22Rv1 (cell line): ENCODE results near the gene POU2F3.

Source experiments
- H3K27ac ChIP-seq: fragments of 450-650 bp; 2 replicates; pipeline ENCODE4 v1.5.1; 2017
- ZFX ChIP-seq: fragments of 450-650 bp; IDR thresholded peaks from 2 replicates; pipeline ENCODE4 v1.6.1; 2017; ENCODE audit warnings: antibody characterized with exemption, borderline replicate concordance
- TF ChIP-seq, protein P1 (sequence below): fragments of 450-650 bp; IDR thresholded peaks from 2 replicates; pipeline ENCODE4 v1.5.1; 2017; ENCODE audit warnings: mild to moderate bottlenecking

Gene POU2F3

DNA sequence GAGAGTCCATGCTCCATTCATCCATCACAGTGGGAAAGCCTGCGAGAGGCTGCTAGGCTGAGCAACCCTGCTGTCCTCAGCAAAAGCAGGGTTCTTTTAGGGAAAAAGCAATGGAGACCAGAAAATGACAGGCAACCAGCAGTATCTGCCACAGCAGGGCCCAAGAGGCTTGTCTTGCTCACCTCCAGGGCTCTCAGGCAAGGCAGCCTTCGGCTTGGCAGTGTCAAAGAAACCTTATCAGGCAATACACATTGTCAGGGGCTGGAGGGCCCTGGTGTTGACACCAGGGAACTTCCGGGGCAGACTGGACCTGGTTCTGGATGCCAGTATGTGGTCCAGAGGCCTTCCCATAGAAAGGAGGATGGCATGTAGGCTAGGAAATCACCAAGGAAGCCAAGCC is 74.9 kb downstream of the POU2F3 start:
- no peak overlapping the region for H3K27ac ChIP-seq
- TF ChIP-seq ZFX, result no peak
- TF ChIP-seq, protein P1, sequence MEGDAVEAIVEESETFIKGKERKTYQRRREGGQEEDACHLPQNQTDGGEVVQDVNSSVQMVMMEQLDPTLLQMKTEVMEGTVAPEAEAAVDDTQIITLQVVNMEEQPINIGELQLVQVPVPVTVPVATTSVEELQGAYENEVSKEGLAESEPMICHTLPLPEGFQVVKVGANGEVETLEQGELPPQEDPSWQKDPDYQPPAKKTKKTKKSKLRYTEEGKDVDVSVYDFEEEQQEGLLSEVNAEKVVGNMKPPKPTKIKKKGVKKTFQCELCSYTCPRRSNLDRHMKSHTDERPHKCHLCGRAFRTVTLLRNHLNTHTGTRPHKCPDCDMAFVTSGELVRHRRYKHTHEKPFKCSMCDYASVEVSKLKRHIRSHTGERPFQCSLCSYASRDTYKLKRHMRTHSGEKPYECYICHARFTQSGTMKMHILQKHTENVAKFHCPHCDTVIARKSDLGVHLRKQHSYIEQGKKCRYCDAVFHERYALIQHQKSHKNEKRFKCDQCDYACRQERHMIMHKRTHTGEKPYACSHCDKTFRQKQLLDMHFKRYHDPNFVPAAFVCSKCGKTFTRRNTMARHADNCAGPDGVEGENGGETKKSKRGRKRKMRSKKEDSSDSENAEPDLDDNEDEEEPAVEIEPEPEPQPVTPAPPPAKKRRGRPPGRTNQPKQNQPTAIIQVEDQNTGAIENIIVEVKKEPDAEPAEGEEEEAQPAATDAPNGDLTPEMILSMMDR, result no peak

DNA sequence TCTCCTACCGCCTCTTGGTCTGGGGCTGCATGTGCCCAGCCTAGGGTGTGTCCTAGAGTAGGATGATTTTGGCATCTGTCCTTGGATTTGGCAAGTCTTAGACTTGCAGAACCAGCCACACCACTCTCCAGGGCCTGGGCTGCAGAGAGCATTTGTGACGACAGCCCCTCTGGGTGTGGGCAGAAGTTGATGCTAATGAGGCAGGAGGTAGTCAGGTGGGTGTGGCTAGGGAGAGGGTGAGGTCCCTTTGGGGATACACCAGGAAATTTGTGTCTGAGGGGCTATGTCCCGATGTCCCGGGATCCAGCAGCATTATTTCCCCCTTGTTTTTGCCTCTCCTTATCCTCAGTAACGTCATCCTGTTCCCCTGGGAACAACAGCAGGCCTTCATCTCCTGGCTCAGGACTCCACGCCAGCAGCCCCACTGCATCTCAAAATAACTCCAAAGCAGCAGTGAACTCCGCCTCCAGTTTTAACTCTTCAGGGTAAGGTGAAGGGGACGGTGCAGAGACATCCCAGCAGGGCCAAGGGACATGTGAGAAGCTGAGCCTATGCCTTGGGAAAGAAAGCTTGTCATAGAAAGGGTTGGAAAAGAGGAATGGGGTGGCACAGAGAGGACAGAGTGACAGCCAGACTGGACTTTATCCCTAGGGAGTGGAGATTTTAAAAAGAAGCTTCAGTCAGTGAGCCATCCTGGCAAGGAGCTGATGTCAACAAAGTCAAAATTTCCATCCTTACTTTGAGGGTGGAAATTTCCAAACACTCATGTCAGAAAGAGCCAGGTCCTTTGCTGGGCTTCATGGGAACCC is 77.1 kb downstream of the POU2F3 start:
- TF ChIP-seq ZFX, result no peak
- TF ChIP-seq, protein P1, result no peak
- H3K27ac ChIP-seq, result peak overlapping the region; percentile 68

DNA sequence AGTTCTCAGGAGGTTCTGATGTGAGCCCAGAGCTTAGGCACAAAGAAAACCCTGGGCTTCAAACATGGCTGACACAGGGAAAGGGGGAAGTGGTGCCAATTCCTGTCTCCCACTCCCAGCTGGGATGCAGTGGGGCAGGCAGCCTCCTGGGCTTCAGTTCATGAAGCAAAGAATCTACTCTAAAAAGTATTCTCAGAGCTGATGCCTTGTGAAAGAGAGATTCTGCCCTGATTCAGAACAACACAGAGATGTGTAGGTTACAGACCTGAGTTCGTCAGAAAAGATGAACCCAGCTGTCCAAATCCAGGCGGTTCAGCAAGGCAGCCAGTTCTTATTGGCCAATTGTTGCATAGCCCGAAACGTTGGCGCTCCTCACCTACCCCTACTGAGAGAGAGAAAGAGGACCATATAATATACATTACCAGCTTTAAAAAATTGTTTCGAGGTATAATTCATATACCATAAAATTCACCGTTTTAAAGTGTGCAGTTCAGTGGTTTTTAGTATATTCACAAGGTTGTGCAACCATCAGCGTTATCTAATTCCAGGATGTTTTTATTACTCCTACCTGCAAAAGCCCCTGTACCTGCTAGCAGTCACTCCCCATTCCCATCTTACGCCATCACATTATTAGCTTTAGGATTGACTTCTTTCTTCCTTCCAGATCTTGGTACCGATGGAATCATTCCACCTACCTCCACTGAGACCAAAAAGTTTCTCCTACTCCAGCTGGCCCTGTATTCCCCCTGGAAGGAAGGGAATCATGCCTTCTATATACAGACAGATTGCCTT is 77.9 kb downstream of the POU2F3 start:
- H3K27ac ChIP-seq, result peak overlapping the region; percentile 68
- TF ChIP-seq, protein P1, result no peak
- no peak for TF ChIP-seq ZFX

DNA sequence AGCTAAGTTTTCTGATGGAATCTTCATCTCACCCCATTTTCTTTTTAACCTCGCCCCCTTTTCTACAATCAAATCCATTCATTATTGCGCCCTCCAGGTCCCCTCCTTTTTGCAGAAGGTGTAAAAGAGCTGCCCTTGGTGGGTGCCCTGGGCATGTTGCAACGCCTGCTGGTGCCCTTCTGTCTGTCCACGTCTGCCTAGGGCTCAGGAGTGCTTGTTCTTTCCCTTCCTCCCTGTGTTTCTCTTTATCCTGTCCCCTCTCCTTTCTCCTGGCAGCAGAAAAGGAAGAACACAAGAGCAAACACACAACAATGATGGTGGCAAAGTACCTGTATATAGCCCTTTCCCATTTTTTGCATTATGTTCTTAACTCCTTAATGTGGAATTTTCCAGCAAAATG is 79.0 kb downstream of the POU2F3 start:
- no peak overlapping the region for H3K27ac ChIP-seq
- TF ChIP-seq, protein P1, result no peak
- no peak for TF ChIP-seq ZFX

DNA sequence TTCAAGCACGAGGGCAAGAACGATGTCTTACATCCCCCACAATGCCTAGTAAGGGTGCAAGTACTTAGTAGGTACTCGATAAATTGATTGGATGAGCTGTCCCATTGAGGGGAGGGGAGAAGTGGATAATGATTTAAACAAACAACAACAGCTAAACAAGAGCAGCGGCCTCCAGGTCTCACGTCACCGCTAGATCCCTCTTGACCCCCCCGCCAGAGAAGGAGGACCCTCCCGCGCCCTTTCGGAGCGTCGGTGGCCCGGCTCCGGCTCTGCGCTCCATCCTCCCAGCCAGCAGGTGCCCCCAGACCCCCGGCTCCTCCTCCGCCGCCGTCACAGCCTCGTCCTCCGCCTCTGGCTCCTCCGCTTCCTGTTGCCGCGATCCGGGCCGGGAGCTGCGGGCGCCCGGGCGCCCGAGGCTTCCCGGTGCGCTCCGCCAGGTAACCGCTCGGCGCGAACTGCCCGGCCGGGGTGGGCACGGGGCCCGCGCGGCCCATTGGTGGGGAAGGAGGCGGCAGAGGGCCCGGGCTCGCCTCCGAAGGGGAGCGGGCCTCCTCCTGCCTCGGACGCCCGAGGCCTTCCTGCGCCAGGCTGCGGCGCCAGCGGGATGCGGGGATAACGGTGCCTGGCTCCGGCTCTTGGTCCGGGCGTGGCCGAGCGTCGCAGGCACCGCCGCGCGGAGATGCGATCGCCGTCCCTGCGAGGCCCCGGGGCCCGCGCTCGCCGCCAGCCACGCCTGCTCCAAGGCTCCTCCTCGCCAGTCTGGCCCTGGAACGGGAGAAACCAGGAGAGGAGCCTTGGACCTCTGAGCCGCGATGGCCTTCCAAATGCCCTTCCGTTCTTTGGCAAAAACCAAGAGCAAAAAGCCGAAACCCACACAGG is 85.2 kb downstream of the POU2F3 start, which contains the start of gene TLCD5:
Gene TLCD5, plus strand, starts transcription at position 368 of the 879 bp plus-strand sequence. CDS start 2,143 bp downstream, outside the sequence.
- no peak for TF ChIP-seq ZFX
- TF ChIP-seq, protein P1, result 0 out of 2 replicates have a peak, but pooled peaks have one; percentile 10
- H3K27ac ChIP-seq, result peak within 1 kb of the TSS; percentile 67

DNA sequence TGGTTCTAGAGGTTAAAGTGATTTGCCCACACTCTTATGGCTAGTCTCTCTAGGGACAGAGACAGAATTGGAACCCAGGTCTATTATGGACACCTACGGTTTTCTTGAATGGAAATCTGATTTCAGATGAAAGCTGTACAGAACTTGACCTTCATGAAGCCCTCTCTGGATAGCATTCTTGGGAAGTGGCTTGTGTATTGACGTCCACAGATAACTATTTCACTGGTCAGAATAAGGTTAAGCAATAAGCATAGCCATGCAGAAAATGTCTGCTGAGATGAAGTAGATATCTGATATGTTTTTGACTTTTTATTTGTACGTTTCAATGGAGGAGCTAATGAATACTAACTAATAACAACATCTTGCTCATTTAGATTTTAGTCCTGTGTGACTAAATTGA is 86.3 kb downstream of the POU2F3 start:
- peak overlapping the region; percentile 67 for H3K27ac ChIP-seq
- TF ChIP-seq, protein P1, result no peak
- no peak for TF ChIP-seq ZFX
